PC-3 (cell line): ENCODE data around the gene TEPSIN.

ENCODE experiments used
- CTCF ChIP-seq: fragments of 300-600 bp; sonication (generic); conservative IDR thresholded peaks from 2 replicates; pipeline ENCODE4 v1.5.1; 2017; ENCODE audit warnings: antibody characterized with exemption, low read depth, mild to moderate bottlenecking, low read length
- EZH2 ChIP-seq: fragments of 300-600 bp; sonication (generic); IDR thresholded peaks from one replicate; pipeline ENCODE4 v1.6.1; 2017; ENCODE audit warnings: antibody characterized with exemption, mild to moderate bottlenecking, low read length; ENCODE audit not compliant: unreplicated experiment

GRCh38 chr17:81243333-81243664, 4.4 kb upstream of the TEPSIN start:
- TF ChIP-seq CTCF (no peak), EZH2 (no peak)
